HG02840 (cell line): ENCODE results near the gene CEBPG.

Experiments
- ATAC-seq: cut with Tn5 transposase; IDR thresholded peaks from one replicate; pipeline ENCODE4 v1.9.1; 2021; ENCODE audit warnings: mild to moderate bottlenecking, moderate library complexity, moderate number of reproducible peaks; ENCODE audit not compliant: unreplicated experiment, low FRiP score

The CEBPG gene

GRCh38 chr19:33377586-33378475 lies 4.3 kb downstream of the CEBPG start:
- ATAC-seq, result no peak

- ATAC-seq, result no peak
Observed at GRCh38 chr19:33379151-33379829, 5.8 kb downstream of the CEBPG start.

- no peak for ATAC-seq
Observed at GRCh38 chr19:33381101-33381500, 7.6 kb downstream of the CEBPG start.

GRCh38 chr19:33382006-33382405 lies 8.5 kb downstream of the CEBPG start:
- no peak for ATAC-seq

GRCh38 chr19:33382982-33383381 lies 9.5 kb downstream of the CEBPG start:
- no peak for ATAC-seq

- no peak for ATAC-seq
Observed at GRCh38 chr19:33383720-33384292, 10.3 kb downstream of the CEBPG start.

- no peak for ATAC-seq
Observed at GRCh38 chr19:33384983-33385382, 11.5 kb downstream of the CEBPG start.

GRCh38 chr19:33385956-33386355 lies 12.4 kb downstream of the CEBPG start:
- ATAC-seq, result no peak

GRCh38 chr19:33386361-33386858 lies 12.9 kb downstream of the CEBPG start:
- ATAC-seq, result no peak

- ATAC-seq, result no peak
Observed at GRCh38 chr19:33387351-33388230, 14.1 kb downstream of the CEBPG start.

- no peak for ATAC-seq
Observed at GRCh38 chr19:33388231-33388724, 14.8 kb downstream of the CEBPG start.

GRCh38 chr19:33388725-33389420 lies 15.4 kb downstream of the CEBPG start:
- ATAC-seq, result no peak

- ATAC-seq, result no peak
Observed at GRCh38 chr19:33389421-33390100, 16.1 kb downstream of the CEBPG start.

GRCh38 chr19:33390101-33390907 lies 16.8 kb downstream of the CEBPG start:
- ATAC-seq, result no peak

GRCh38 chr19:33390908-33391630 lies 17.6 kb downstream of the CEBPG start:
- ATAC-seq, result no peak

- no peak for ATAC-seq
Observed at GRCh38 chr19:33391631-33392249, 18.2 kb downstream of the CEBPG start.
